ENCODE data around the gene BAHD1. TPM values are rescaled to one million over a fixed set of nuclear protein-coding genes. Genes with fewer than 3 reads are reported as not detected.

Gene BAHD1
- 18.8 TPM for polyA plus RNA-seq (2013)

DNA sequence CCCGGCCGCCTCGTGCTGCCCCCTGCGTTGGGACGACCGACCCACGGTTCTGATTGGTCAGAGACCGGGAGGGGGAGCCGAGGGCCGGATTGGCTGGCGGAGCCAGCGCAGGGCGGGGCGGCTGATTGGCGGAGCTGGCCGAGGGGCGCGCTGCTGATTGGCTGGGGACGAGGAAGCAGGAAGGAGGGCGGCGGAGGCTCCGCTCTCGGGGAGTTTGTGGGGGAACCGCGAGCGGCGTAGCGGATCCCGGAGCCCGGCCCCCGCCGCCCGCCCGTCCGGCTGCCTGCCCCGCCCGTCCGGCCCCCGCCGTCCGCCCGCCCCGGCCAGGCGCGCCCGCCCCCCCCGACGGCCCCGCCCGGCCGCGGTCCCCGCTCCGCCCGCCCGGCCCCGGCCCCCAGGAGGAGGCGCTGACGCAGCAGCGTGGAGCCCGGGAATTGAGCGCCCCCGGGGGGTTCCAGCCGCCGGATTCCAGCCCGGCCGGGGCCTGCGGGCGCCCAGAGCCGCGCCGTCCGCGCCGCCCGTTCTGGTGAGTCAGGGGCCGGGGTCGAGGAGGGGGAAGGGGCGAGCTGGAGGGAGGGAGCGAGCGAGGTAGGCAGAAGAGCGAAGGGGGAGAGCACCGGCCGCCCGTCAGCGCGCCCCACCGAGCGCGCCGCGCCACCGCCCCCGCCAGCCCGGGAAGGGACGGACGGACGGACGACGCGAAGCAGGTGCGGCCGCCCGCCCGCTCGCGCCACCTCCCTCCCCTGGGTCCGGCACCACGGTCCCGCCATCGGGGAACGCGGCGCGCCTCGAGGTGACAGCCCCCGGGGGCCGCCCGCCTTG, at the start of gene BAHD1:
TSS of gene BAHD1 (plus strand) at position 211 of the 822 bp plus-strand sequence. CDS start 17,512 bp downstream, outside the sequence.
- CTCF ChIA-PET: interaction anchor here (0.8 to 5.0 kb wide), 9 partner anchors 11 to 97 kb away, joined by 3 to 29 read pairs (median 3); no protein-coding TSS in a partner anchor
- peak within 1 kb of the TSS; percentile 48 to 79 (median 73) for H3K4me3 ChIP-seq (ENCODE audit: control insufficient read depth in 1 of 7, extremely low read depth in 1 of 7, insufficient read depth in 4 of 7, low read depth in 2 of 7, low read length in 6 of 7)
- peak; percentile 94 to 95 (median 95) for DNase-seq
- no peaks in the 10 kb centered on the region for H3K9me3 ChIP-seq (ENCODE audit: control extremely low read depth in 1 of 5, control insufficient read depth in 4 of 5, insufficient read depth in 2 of 5, low read depth in 1 of 5, low read length in 4 of 5)
- POLR2A ChIA-PET: interaction anchor here (0.6 to 1.3 kb wide), 2 partner anchors 14 to 46 kb away, joined by 3 to 4 read pairs; no protein-coding TSS in a partner anchor
- H3K4me1 ChIP-seq (ENCODE audit: control extremely low read depth in 1 of 4, control insufficient read depth in 4 of 4, insufficient read depth in 4 of 4, low read length in 3 of 4): peaks cover 2 to 64% (median 60%) of the 10 kb centered on the region in 4 experiments
- 0% methylated on average over 79 of the region's 119 CpGs for WGBS (ENCODE audit: insufficient coverage)
- H3K27ac ChIP-seq (ENCODE audit: insufficient read depth in 1 of 2, low read depth in 1 of 2, low read length in 2 of 2, poor library complexity in 1 of 2, severe bottlenecking in 2 of 2): peak within 1 kb of the TSS in 1 of 2 experiments; percentile 68
- H3K27me3 ChIP-seq (replicated peaks in 2 of 5; ENCODE audit: control insufficient read depth in 4 of 5, insufficient read depth in 5 of 5, low read length in 4 of 5): peaks cover 0 to 42% (median 18%) of the 10 kb centered on the region in 5 experiments
- H3K36me3 ChIP-seq (ENCODE audit: control insufficient read depth in 4 of 4, insufficient read depth in 4 of 4, low read length in 3 of 4): peaks cover 0 to 4% (median 0%) of the 10 kb centered on the region in 4 experiments

DNA sequence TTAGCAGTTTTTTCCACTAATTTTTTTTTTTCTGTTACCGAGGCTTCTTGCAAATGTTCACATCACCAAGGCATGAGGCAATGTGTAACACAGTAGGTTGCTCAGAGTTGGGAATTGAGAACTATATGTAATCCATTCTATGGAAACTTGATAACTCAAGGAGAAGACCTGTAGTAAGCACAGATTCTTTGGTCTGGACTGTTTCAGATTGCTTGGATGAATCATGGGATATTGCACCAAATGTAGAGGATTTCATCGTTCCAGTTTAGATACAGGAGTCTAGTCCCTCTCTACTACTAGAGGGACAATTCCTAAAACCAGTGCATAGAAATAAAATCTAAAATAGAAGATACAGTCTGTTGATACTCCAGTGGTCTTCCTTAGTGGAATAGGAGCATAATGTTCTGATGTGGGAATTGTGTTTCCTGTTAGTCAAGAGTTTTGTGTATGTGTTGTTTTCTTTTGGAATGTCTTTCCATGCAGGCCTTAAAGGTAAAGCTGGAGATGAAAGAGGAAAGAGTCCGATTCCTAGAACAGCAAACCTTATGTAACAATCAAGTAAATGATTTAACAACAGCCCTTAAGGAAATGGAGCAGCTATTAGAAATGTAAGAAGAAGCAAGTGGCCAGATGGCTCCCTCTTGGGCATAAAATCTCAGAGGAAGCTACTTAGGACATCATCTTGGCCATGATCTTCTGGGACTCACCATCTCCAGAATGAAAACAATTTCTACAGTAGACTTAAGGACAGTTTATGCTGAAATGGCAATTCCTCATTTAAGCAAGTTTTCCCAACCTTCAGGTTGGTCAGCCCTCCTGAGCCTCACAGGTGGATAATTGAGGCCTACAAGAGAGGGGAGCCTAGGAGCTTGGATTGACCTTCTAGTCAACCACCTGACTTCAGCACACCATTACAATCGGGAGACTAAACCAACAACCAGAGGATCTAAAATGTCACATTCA, 47.5 kb upstream of the BAHD1 start:
- H3K36me3 ChIP-seq (ENCODE audit: control insufficient read depth in 4 of 4, insufficient read depth in 4 of 4, low read length in 3 of 4): peaks cover 11 to 61% (median 35%) of the 10 kb centered on the region in 4 experiments
- ChIA-PET POLR2A (no interaction called here), CTCF (interaction anchor here (1.6 to 2.4 kb wide), 2 partner anchors 11 to 25 kb away, joined by 4 to 9 read pairs; partner anchors contain the start of gene KNSTRN)
- H3K27ac ChIP-seq (ENCODE audit: insufficient read depth in 1 of 2, low read depth in 1 of 2, low read length in 2 of 2, poor library complexity in 1 of 2, severe bottlenecking in 2 of 2): no peak overlapping the region
- H3K4me3 ChIP-seq (ENCODE audit: control insufficient read depth in 1 of 7, extremely low read depth in 1 of 7, insufficient read depth in 4 of 7, low read depth in 2 of 7, low read length in 6 of 7): no peak overlapping the region
- 100% methylated on average over 1 of the region's 4 CpGs for WGBS (ENCODE audit: insufficient coverage)
- peaks cover 2 to 23% (median 10%) of the 10 kb centered on the region in 4 experiments for H3K4me1 ChIP-seq (ENCODE audit: control extremely low read depth in 1 of 4, control insufficient read depth in 4 of 4, insufficient read depth in 4 of 4, low read length in 3 of 4)
- no peak for DNase-seq
- no peaks in the 10 kb centered on the region for H3K27me3 ChIP-seq (replicated peaks in 2 of 5; ENCODE audit: control insufficient read depth in 4 of 5, insufficient read depth in 5 of 5, low read length in 4 of 5)
- no peaks in the 10 kb centered on the region for H3K9me3 ChIP-seq (ENCODE audit: control extremely low read depth in 1 of 5, control insufficient read depth in 4 of 5, insufficient read depth in 2 of 5, low read depth in 1 of 5, low read length in 4 of 5)

DNA sequence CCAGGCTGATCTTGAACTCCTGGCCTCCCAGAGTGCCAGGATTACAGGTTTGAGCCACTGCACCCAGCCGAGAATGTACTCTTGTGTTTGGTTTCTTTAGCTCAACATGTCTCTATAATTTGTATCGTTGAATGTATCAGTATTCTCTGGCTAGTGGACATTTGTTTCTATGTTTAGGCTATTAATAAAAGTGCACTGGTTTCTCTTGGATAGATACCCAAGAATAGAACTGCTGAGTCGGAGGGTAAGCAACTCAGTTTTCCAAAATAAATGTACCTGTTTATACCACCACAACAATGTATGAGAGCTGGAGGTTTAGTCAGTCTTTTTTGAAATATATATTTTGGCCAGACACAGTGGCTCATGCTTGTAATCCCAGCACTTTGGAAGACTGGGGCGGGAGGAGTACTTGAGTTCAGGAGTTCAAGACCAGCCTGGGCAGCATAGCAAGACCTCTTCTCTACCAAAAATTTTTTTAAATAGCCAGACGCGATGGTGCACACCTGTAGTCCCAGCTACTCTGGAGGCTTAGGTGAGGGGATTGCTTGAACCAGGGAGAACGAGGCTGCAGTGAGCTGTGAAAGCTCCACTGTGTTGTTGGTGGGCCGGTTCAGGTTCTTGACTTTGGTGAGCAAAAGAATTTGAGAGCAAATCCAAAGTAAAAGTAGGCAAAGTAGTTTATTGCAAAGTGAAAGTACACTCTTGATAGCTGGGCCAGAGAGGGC, 42.9 kb upstream of the BAHD1 start:
- Histone ChIP-seq H3K27me3 (replicated peaks in 2 of 5; ENCODE audit: control insufficient read depth in 4 of 5, insufficient read depth in 5 of 5, low read length in 4 of 5) (no peaks in the 10 kb centered on the region), H3K4me1 (ENCODE audit: control extremely low read depth in 1 of 4, control insufficient read depth in 4 of 4, insufficient read depth in 4 of 4, low read length in 3 of 4) (peaks cover 9 to 38% (median 24%) of the 10 kb centered on the region in 4 experiments), H3K27ac (ENCODE audit: insufficient read depth in 1 of 2, low read depth in 1 of 2, low read length in 2 of 2, poor library complexity in 1 of 2, severe bottlenecking in 2 of 2) (no peak overlapping the region), H3K9me3 (ENCODE audit: control extremely low read depth in 1 of 5, control insufficient read depth in 4 of 5, insufficient read depth in 2 of 5, low read depth in 1 of 5, low read length in 4 of 5) (no peaks in the 10 kb centered on the region), H3K36me3 (ENCODE audit: control insufficient read depth in 4 of 4, insufficient read depth in 4 of 4, low read length in 3 of 4) (peaks cover 3 to 20% (median 10%) of the 10 kb centered on the region in 4 experiments), H3K4me3 (ENCODE audit: control insufficient read depth in 1 of 7, extremely low read depth in 1 of 7, insufficient read depth in 4 of 7, low read depth in 2 of 7, low read length in 6 of 7) (peak overlapping the region in 5 of 7 experiments; percentile 12 to 65 (median 51))
- 95% methylated on average over 6 of the region's 8 CpGs for WGBS (ENCODE audit: insufficient coverage)
- CTCF ChIA-PET: interaction anchor here (0.5 to 2.3 kb wide), 17 partner anchors 8 to 325 kb away, joined by 3 to 8 read pairs (median 4); partner anchors contain the start of genes IVD and KNSTRN
- DNase-seq: no peak
- POLR2A ChIA-PET: no interaction called here

GRCh38 chr15:40398413-40398873, 42.3 kb upstream of the BAHD1 start:
- peaks cover 9 to 38% (median 24%) of the 10 kb centered on the region in 4 experiments for H3K4me1 ChIP-seq (ENCODE audit: control extremely low read depth in 1 of 4, control insufficient read depth in 4 of 4, insufficient read depth in 4 of 4, low read length in 3 of 4)
- WGBS (ENCODE audit: insufficient coverage): 0% methylated on average over 3 of the region's 4 CpGs
- DNase-seq: peak; percentile 65 to 88 (median 86)
- H3K4me3 ChIP-seq (ENCODE audit: control insufficient read depth in 1 of 7, extremely low read depth in 1 of 7, insufficient read depth in 4 of 7, low read depth in 2 of 7, low read length in 6 of 7): peak overlapping the region in 5 of 7 experiments; percentile 12 to 65 (median 51)
- POLR2A ChIA-PET: no interaction called here
- H3K36me3 ChIP-seq (ENCODE audit: control insufficient read depth in 4 of 4, insufficient read depth in 4 of 4, low read length in 3 of 4): peaks cover 0 to 14% (median 5%) of the 10 kb centered on the region in 4 experiments
- CTCF ChIA-PET: interaction anchor here (0.8 to 2.3 kb wide), 10 partner anchors 10 to 89 kb away, joined by 3 to 8 read pairs (median 4); partner anchors contain the start of gene KNSTRN
- H3K9me3 ChIP-seq (ENCODE audit: control extremely low read depth in 1 of 5, control insufficient read depth in 4 of 5, insufficient read depth in 2 of 5, low read depth in 1 of 5, low read length in 4 of 5): no peaks in the 10 kb centered on the region
- H3K27ac ChIP-seq (ENCODE audit: insufficient read depth in 1 of 2, low read depth in 1 of 2, low read length in 2 of 2, poor library complexity in 1 of 2, severe bottlenecking in 2 of 2): no peak overlapping the region
- H3K27me3 ChIP-seq (replicated peaks in 2 of 5; ENCODE audit: control insufficient read depth in 4 of 5, insufficient read depth in 5 of 5, low read length in 4 of 5): no peaks in the 10 kb centered on the region

GRCh38 chr15:40399370-40399769, 41.4 kb upstream of the BAHD1 start:
- ChIA-PET POLR2A (no interaction called here), CTCF (interaction anchor here (0.7 to 2.3 kb wide), 3 partner anchors 31 to 83 kb away, joined by 3 to 8 read pairs (median 4); no protein-coding TSS in a partner anchor)
- peak in 1 of 3 donors; percentile 19 for DNase-seq
- H3K4me3 ChIP-seq (ENCODE audit: control insufficient read depth in 1 of 7, extremely low read depth in 1 of 7, insufficient read depth in 4 of 7, low read depth in 2 of 7, low read length in 6 of 7): no peak overlapping the region
- peaks cover 9 to 38% (median 24%) of the 10 kb centered on the region in 4 experiments for H3K4me1 ChIP-seq (ENCODE audit: control extremely low read depth in 1 of 4, control insufficient read depth in 4 of 4, insufficient read depth in 4 of 4, low read length in 3 of 4)
- no peaks in the 10 kb centered on the region for H3K27me3 ChIP-seq (replicated peaks in 2 of 5; ENCODE audit: control insufficient read depth in 4 of 5, insufficient read depth in 5 of 5, low read length in 4 of 5)
- WGBS (ENCODE audit: insufficient coverage): 78% methylated on average over 5 of the region's 7 CpGs
- H3K9me3 ChIP-seq (ENCODE audit: control extremely low read depth in 1 of 5, control insufficient read depth in 4 of 5, insufficient read depth in 2 of 5, low read depth in 1 of 5, low read length in 4 of 5): no peaks in the 10 kb centered on the region
- peaks cover 0 to 5% (median under 1%) of the 10 kb centered on the region in 4 experiments for H3K36me3 ChIP-seq (ENCODE audit: control insufficient read depth in 4 of 4, insufficient read depth in 4 of 4, low read length in 3 of 4)
- no peak overlapping the region for H3K27ac ChIP-seq (ENCODE audit: insufficient read depth in 1 of 2, low read depth in 1 of 2, low read length in 2 of 2, poor library complexity in 1 of 2, severe bottlenecking in 2 of 2)

Data from common myeloid progenitor, CD34-positive (primary cell).